CD4-positive, alpha-beta T cell treated with Interferon gamma for 1 hour (primary cell): ENCODE results near the gene ZFPM1.

Experiments
- DNase-seq: peaks from one replicate; pipeline ENCODE4 v3.0.0-alpha.2; 2020

ZFPM1 gene

DNA sequence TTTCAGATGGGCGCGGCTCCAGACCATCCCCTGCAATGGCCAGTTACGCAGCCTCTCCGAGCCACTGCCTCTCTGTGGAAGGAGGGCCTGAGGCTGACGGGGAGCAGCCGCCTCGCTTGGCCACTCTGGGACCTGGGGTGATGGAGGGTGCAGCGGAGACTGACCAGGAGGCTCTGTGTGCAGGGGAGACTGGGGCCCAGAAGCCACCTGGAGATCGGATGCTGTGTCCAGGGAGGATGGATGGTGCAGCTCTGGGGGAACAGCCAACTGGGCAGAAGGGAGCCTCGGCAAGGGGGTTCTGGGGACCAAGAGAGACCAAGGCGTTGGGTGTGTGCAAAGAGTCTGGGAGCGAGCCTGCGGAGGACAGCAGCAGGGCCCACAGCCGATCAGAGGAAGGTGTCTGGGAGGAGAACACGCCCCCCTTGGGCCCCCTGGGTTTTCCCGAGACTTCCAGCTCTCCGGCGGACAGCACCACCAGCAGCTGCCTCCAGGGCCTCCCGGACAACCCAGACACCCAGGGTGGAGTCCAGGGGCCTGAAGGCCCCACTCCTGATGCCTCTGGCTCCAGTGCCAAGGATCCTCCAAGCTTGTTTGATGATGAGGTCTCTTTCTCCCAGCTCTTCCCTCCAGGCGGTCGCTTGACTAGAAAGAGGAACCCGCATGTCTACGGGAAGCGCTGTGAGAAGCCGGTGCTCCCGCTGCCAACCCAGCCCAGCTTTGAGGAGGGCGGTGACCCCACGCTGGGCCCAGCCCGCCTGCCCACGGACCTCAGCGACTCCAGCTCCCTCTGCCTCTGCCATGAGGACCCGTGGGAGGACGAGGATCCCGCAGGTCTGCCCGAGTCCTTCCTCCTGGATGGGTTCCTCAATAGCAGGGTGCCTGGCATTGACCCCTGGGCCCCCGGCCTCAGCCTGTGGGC is 17.4 kb upstream of the ZFPM1 start:
- no peak for DNase-seq

DNA sequence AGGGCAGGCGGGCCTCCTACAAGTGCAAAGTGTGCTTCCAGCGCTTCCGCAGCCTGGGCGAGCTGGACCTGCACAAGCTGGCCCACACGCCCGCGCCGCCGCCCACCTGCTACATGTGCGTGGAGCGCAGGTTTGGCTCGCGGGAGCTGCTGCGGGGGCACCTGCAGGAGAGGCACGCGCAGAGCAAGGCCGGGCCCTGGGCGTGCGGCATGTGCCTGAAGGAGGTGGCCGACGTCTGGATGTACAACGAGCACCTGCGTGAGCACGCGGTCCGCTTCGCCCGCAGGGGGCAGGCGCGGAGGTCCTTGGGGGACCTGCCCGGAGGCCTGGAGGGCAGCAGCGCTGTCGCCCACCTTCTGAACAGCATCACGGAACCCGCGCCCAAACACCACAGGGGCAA is 16.3 kb upstream of the ZFPM1 start:
- no peak for DNase-seq

DNA sequence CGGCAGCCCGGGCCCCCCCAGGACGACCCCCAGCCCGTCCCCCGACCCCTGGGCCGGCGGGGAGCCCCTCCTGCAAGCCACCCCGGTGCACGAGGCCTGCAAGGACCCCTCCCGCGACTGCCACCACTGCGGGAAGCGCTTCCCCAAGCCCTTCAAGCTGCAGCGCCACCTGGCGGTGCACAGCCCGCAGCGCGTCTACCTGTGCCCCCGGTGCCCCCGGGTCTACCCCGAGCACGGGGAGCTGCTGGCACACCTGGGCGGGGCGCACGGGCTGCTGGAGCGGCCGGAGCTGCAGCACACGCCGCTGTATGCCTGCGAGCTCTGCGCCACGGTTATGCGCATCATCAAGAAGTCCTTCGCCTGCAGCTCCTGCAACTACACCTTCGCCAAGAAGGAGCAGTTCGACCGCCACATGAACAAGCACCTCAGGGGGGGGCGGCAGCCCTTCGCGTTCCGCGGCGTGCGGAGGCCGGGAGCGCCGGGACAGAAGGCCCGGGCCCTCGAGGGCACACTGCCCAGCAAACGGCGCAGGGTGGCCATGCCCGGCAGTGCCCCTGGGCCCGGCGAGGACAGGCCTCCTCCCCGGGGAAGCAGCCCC is 15.6 kb upstream of the ZFPM1 start:
- peak; percentile 47 for DNase-seq

DNA sequence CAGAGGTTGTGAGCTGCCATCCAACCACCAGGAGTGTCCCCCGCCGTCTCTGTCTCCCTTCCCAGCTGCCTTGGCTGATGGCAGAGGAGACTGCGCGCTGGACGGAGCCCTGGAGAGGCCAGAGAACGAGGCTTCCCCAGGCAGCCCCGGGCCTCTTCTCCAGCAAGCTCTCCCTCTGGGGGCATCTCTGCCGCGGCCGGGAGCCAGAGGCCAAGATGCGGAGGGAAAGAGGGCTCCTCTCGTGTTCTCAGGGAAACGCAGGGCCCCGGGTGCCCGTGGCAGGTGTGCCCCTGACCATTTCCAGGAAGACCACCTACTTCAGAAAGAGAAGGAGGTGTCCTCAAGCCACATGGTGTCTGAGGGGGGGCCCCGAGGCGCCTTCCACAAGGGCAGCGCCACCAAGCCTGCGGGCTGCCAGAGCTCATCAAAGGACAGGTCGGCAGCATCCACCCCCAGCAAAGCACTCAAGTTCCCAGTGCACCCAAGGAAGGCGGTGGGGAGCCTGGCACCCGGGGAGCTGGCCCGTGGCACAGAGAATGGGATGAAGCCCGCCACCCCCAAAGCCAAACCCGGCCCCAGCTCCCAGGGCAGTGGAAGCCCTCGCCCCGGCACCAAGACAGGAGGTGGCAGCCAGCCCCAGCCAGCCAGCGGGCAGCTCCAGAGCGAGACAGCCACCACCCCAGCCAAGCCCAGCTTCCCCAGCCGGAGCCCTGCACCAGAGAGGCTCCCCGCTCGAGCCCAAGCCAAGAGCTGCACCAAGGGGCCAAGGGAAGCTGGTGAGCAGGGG is 14.8 kb upstream of the ZFPM1 start:
- DNase-seq = no peak

DNA sequence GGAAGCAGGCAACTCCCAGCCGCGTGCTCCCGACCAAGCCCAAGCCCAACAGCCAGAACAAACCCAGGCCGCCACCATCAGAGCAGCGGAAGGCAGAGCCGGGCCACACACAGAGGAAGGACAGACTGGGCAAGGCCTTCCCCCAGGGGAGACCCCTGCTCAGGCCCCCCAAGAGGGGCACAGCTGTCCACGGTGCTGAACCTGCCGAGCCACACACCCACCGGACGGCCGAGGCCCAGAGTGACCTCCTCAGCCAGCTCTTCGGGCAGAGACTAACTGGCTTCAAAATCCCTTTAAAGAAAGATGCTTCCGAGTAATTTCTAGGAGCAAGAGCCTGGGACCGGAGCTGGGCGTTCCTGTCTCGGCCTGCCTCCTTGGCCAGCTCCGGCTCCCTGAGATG is 14.1 kb upstream of the ZFPM1 start:
- DNase-seq = no peak

DNA sequence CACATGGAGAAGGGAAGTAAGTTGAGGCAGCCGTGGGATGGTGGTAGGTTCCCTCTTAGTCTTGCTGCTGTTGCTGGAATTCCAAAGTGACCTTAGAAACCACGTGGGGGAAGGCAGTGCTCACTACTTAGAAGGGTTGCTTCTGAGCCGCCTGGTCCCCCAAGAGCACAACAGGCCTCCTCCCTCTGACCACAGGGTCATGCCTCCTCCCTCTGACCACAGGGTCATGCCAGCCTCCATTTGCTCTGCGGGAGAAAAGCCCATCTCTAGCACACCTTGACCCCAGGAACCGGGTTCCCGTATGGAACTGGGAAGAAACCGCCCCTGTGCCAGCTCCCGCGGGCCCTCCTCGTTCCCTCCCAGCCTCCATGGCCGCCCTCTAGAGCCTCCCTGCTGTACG is 13.4 kb upstream of the ZFPM1 start:
- no peak for DNase-seq

DNA sequence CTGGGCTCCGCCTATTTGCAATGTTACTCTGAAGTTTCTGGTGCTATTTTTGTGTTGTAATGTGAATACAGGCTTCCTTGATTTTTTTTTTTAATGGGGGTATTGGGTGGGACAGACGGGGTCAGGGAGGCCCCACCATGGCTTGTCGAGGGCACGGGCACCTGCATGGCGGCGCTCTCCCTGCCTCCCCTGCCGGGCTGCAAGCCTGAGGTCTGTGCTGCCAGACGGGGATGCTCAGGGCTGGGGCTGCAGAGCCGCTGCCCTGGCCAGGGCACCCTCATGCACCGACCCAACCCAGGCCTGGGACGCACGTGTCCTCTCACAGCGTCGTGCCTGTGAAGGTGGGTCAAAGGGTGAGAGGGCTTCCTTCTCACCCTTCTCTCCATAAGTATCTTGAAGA is 13.0 kb upstream of the ZFPM1 start:
- no peak for DNase-seq

DNA sequence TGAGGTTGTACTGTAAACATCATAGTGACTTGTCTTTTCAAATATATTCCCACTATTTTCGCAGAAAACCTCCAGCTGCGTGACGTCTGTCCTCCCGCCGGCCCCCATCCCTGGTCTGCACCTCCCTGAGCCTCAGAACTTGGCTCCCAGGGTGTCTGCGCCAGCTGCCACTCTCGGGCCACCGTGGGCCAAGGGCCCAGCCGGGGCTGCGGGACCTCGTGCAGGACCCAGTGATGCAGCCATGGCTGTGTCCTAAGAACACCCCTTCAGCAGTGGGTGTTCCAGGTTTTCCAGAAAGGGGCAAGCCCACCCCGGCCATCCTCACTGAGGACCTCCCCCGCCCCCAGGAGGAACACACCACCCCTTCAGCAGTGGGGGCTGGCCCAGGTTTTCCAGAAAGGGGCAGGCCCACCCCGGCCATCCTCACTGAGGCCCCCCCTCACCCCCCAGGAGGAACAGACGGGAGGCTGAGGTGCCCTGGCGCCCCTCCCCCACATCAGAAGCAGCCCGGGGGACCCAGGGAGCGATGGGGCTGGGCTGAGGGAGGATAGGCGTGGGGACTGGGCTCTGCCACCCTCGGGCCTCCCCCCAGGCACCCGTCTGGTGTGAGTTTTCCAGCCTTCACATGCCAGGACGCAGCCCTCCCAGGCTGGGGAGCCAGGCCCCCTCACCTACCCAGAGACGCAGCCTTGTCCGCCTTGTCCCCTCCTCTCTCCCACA is 12.2 kb upstream of the ZFPM1 start:
- no peak for DNase-seq

DNA sequence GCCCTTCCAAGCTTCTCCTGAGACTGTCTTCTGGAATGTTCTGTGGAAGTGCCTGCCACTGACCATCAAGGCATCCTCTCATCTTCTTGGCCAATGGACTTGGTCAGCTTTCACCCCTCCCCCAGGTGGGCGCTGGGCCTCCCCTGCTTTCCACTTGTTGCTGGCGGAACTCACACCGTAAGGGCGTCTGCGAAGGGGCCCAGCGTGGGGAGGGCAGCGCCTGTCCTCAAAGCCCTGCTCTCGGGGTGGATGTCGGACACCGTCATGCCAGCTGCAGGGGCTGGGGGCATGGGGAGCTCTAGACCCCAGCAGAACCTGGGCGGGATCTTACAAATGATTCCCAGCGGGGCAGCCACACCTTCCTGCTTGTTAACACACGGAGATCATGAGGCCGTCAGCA is 11.6 kb upstream of the ZFPM1 start:
- DNase-seq = no peak

DNA sequence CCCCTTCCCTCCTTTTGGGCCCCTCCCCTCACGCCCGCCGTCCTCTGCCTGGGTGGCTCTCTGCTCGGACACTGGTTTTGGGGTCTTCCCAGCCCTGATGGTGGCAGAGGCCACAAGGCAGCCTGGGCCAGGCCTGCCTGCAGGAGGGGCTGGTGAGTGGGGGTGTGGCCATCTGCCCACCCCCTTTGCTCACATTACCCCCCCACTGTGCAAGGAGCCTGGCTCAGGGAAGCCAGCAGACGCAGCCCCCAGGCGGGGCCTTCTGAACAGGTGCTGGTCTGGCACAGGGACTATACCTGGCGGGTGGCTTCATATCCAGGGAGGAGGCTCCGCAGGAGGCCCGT is 10.7 kb upstream of the ZFPM1 start:
- DNase-seq = no peak

DNA sequence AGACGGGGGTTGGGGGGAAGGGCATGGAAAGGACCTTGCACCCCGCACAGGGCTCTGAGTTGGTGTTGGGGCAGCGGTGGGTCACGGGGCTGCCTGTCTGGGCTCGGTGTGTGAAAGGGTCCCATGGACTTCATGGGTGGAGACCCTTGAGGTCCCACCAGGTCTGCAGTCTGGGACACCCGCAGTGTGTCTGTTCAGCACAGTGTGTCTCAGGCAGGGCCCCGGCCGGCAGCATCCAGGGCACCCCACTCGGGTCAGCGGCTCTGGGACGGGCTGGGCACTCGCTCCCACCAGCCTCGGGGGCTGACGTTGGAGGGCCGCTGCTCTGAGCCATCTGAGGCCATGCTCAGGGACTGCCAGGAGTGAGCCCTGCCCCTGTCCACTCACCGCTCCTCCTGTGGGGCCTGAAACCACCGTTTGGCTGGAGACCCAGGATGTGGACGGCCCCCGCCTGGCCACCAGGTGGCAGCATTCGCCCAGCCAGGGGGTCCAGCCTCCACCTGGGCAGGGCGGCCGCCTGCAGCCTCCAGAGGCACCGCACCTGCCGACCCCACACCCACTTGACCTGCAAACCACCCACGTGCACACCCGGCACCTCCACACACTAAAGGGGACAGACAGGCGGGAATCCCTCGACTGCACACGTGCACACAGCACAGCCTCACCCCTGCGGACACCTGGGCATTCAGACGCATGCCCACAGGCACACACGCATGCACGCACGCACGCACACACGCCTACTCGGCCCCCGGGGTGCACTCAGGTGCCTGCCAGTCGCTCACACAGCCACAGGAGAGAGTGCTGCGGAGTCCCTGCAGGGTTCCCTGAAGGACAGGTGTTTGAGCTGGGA is 10.1 kb upstream of the ZFPM1 start:
- peak; percentile 75 for DNase-seq

DNA sequence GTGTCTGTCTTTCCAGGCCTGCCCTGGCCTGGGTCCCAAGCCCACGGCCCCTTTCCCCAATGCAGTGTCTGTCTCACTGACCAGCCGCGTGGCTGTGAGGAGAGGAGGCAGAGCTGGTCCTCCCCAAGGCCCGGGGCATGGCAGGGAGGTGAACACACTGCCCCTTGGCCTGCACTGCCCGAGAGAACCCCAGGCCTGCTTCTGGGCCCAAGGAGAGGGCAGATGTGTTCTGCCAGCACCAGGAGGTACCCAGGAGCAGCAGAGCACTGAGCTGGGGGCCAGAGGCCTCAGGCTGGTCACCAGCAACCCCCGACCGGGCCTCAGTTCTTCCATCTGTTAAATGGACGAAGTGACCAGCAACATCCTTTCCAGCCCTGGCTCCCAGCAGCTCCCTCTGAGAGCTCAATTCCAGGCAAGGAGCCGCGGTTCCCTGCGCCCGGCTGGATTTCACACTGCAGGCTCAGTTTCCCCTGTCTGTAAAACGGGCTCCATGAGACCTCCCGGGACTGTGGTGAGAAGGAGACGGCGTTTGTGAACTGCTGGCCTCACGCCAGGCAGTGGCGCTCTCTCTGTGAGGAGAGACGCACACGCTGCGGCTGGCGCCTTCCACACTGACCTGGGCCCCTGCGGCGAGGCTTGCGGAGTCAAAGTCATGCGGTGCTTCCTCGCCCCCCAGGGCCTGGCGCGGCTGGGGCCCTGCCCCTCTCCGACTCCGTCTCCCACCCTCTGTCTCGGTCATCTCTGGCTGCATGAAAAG is 8.1 kb upstream of the ZFPM1 start:
- DNase-seq = no peak

DNA sequence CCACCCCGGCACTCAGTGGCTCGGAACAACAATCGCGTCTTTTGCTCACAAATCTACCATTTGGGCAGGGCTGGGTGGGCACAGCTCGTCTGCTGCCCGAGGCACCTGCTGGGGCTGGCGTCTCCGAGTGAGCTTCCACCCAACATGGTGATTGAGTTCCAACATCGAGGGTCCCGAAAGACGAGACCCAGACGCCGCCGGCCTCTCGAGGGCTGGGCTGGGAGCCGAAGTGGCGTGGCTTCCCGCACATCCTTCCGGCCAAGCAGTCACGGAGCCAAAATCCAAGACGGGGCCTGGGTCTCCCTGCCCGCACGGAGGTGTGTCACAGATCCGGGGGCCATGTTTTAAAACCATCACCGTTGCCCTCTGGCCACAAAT is 7.5 kb upstream of the ZFPM1 start:
- no peak for DNase-seq

DNA sequence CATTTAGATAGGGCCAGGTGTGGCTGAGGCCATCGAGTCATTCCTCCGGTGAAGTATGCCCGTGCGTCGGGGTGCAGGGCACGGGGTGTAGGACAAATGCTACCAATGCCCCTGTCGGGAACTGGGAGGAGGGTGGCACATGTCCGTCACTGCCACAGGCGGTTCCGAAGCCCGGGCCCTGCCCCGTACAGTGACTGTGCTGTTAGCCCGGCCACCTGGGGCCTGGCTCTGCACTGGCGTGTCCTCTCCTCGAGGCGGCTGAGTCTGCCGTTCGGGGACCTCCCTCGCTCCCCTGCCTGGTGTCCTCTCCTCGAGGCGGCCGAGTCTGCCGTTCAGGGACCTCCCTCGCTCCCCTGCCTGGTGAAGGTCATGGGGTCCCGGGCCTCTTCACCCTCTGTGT is 7.0 kb upstream of the ZFPM1 start:
- DNase-seq = no peak

DNA sequence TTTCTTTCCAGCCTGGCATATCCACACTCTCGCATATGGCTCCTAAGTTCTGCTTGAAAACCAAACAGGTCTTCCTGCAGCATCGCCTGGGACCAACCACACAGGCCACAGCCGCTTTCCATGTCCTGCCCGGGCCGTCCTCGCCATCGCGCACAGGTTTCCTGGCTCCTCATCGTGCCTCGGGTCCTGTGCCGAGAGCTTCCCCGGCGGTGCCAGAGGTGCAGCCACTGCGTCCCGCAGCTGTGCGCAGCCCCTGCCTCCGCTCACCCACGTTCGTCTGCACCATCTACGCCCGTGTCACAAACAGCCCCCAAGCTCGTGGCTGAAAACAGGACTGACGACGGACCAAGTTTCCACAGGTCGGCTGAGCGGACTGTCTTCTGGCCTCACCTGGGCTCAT is 6.3 kb upstream of the ZFPM1 start:
- no peak for DNase-seq

DNA sequence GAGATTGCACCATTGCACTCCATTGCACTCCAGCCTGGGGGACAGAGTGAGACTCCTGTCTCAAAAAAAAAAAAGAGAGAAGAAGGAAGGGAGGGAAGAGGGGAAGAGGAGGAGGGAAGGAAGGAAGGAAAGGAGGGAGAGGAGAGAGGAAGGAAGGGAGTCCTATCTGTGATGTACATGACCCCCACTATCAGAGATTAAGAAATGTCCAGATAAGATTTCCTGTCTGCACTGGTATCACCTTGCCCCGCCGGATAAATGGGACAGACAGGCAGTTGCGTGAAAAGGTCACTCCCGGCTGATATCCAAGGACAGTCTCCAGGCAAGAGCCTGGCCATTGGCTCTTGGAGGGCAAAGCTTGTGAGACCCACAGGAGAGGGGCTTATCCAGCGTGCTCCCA is 5.2 kb upstream of the ZFPM1 start:
- no peak for DNase-seq

DNA sequence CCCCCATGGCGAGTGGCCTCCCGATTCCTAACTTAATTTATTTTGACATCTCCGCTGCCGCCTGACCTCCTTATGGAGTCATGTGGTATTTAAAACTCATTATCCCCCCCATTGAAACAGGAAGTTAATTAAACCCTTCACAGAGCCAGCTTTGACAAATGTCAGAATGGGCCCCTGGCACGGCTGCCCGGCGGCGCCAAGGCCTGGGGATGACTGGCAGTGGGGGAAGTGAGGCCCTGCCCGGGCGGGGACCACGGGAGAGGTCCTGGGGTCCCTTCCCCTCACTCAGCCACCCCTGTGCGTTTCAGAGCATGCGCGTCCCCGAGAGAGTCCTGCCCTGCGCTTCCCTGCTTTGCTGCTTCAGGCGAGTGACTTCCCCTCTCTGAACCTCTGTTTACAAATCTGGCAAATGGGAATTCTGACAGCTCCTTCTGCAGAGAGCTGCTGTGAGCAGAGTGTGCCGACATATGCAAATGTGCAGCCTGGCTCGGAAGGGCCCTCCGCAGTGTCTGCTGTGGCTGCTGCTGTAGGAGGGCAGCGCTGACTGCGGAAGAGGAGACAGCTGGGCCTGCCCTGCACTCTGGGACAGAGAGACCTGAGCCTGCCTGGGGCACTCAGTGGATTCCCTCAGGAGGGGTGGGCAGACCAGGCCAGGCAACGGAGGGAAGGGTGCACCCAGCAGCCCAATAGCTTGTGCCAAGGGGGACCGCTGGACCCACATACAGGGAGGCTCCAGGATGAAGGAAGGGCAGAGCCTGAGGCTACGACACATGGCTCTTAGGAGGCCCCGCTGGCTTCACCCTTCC is 4.4 kb upstream of the ZFPM1 start:
- no peak for DNase-seq

DNA sequence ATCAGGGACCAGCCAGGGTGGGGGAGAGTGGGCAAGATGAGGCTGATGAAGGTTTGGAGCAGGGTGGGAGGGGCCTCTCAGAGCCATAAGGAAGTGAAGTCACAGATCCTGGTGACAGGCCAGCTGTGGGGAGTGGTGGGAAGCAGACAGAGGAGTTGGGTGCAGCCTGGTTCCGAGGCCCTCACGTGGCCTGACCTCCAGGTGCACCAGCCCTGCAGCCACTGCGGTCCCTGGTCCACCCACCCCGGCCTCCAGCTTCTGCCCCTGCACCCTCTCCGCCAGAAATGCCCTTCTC is 3.9 kb upstream of the ZFPM1 start:
- DNase-seq = no peak

DNA sequence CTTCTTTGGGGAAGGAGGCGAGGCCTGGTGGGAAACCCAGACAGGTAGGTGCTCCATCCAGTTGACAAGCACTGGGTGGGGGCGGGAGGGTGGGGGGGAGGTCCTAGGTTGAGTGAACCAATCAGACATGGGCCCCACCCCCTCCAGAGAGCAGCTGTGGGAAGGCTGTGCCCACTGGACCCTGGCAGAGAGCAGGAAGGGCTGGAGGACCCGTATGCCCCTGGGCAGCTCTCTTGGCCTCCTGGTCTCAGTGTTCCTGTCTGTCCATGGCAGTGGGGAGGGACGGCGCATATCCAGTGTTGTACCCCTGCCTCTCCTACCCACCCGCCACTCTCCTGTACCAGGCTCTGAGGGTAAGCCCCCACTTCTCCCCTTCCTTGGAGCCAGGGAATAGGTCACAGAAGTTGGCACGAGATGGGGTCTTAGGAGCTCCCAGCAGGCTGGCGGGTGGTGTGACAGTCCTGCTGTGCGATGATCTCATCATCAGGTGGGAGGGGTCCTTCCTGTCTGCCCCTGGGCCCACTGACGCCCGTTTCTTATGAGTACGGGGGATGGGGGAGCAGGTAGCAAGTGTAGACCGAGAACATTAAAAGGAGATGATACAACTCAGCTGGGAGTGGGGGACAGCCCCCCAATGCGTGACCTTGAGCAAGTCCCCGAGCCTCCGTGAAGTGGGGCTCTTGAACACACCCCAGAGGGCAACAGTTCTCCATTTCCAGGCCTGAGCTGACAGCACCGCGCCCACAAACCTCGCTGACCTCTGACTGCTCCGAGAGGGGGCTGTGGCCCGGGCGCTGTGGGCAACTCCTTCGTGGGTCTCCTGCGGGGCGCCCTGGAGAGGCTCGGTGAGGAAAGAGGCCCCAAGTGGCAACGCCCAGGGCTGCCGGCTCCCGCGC is 1.2 kb upstream of the ZFPM1 start:
- DNase-seq = no peak
